B cell (primary cell): ENCODE results near the gene CPLX3. TPM values are rescaled to one million over a fixed set of nuclear protein-coding genes. Genes with fewer than 3 reads are reported as not detected.

ENCODE experiments used
- ATAC-seq: fragments of 200-7000 bp; cut with Tn5 transposase; one replicate; pipeline ENCODE4 v1.10.0; 2021; ENCODE audit warnings: low read depth, mild to moderate bottlenecking, moderate number of reproducible peaks, moderate library complexity
- CTCF ChIA-PET: fragments of 350-600 bp; sonication (Branson Sonifier 250); formaldehyde crosslinking; loops from one replicate; lab custom pipeline; 2021; ENCODE audit warnings: antibody characterized with exemption, inconsistent platforms; lab: Charles Lee
- POLR2A ChIA-PET: fragments of 350-600 bp; sonication (Branson Sonifier 250); formaldehyde crosslinking; loops from one replicate; lab custom pipeline; 2021; ENCODE audit warnings: antibody characterized with exemption; lab: Charles Lee
- DNase-seq: peaks from one replicate; pipeline ENCODE4 v3.0.0; 2013
- H2AFZ ChIP-seq: 2 replicates; pipeline ENCODE4 v1.6.1; 2012; ENCODE audit warnings: mild to moderate bottlenecking, low read depth, low read length; ENCODE audit not compliant: insufficient read depth, poor library complexity, severe bottlenecking
- H3K27ac ChIP-seq, 2 donors: 1 replicate in 1 of 2; 2 replicates in 1 of 2; pipeline ENCODE4 v1.5.1; 2012 to 2013; ENCODE audit warnings: low read length in 2 of 2, mild to moderate bottlenecking in 2 of 2, moderate library complexity in 1 of 2
- H3K27me3 ChIP-seq, 4 experiments: fragments of 200-600 bp in 1 of 4; sonication (generic) in 1 of 4; replicated peaks in 1 of 4; 1 replicate in 2 of 4; 2 replicates in 2 of 4; pipeline versions ENCODE4 v1.6.1 to v1.7.0; 2013 to 2016; ENCODE audit warnings: low read length in 3 of 4, mild to moderate bottlenecking in 2 of 4, mixed read lengths in 1 of 4, moderate library complexity in 1 of 4; ENCODE audit not compliant: insufficient read depth in 4 of 4, control insufficient read depth in 3 of 4; ENCODE audit errors: control extremely low read depth in 1 of 4
- H3K36me3 ChIP-seq, 2 experiments: replicated peaks in 1 of 2; 1 replicate in 1 of 2; 2 replicates in 1 of 2; pipeline versions ENCODE4 v1.6.1 to v1.7.1; 2013; ENCODE audit warnings: low read length in 1 of 2; ENCODE audit not compliant: insufficient read depth in 2 of 2, control insufficient read depth in 1 of 2; ENCODE audit errors: control extremely low read depth in 1 of 2, extremely low read depth in 1 of 2
- H3K4me1 ChIP-seq, 2 donors: fragments of 200-600 bp in 1 of 2; sonication (generic) in 1 of 2; 1 replicate in 1 of 2; 2 replicates in 1 of 2; pipeline versions ENCODE4 v1.5.1 to v1.6.1; 2013 to 2017; ENCODE audit warnings: low read length in 2 of 2; ENCODE audit not compliant: control insufficient read depth in 2 of 2, insufficient read depth in 2 of 2
- H3K4me2 ChIP-seq: replicated peaks from 2 replicates; pipeline ENCODE3; 2012; ENCODE audit warnings: mild to moderate bottlenecking, low read depth, low read length; ENCODE audit not compliant: poor library complexity, severe bottlenecking
- H3K4me3 ChIP-seq, 5 experiments: fragments of 200-600 bp in 1 of 5; sonication (generic) in 1 of 5; 1 replicate in 3 of 5; 2 replicates in 2 of 5; pipeline versions ENCODE4 v1.5.1 to v1.7.0; 2011 to 2016; ENCODE audit warnings: low read length in 4 of 5, mild to moderate bottlenecking in 4 of 5, low read depth in 2 of 5, control low read depth in 1 of 5, moderate library complexity in 1 of 5; ENCODE audit not compliant: insufficient read depth in 1 of 5; ENCODE audit errors: control extremely low read depth in 1 of 5, extremely low read depth in 1 of 5
- H3K79me2 ChIP-seq: fragments of 200-600 bp; sonication (generic); one replicate; pipeline ENCODE4 v1.6.0; 2016; ENCODE audit warnings: low read length; ENCODE audit not compliant: control insufficient read depth, insufficient read depth
- H3K9ac ChIP-seq: fragments of 200-600 bp; sonication (generic); 2 replicates; pipeline ENCODE4 v1.6.1; 2017; ENCODE audit warnings: mild to moderate bottlenecking, low read length, moderate library complexity
- H3K9me3 ChIP-seq, 3 donors: one replicate each; pipeline versions ENCODE4 v1.6.1 to v1.7.1; 2013; ENCODE audit warnings: low read length in 2 of 3; ENCODE audit not compliant: control insufficient read depth in 2 of 3, insufficient read depth in 1 of 3; ENCODE audit errors: control extremely low read depth in 1 of 3
- H4K20me1 ChIP-seq: 2 replicates; pipeline ENCODE4 v1.6.0; 2012; ENCODE audit warnings: mild to moderate bottlenecking, low read length; ENCODE audit not compliant: insufficient read depth, control insufficient read depth, poor library complexity, severe bottlenecking
- H3K27ac Mint-ChIP-seq: one replicate; pipeline ENCODE4 v1.8.0; 2021; ENCODE audit warnings: mixed read lengths
- H3K27me3 Mint-ChIP-seq: one replicate; pipeline ENCODE4 v1.8.0; 2021; ENCODE audit warnings: mixed read lengths
- H3K4me1 Mint-ChIP-seq: one replicate; pipeline ENCODE4 v1.8.0; 2021; ENCODE audit warnings: mixed read lengths
- H3K4me3 Mint-ChIP-seq: one replicate; pipeline ENCODE4 v1.8.0; 2021; ENCODE audit warnings: mixed read lengths
- H3K9me3 Mint-ChIP-seq: one replicate; pipeline ENCODE4 v1.8.0; 2022; ENCODE audit warnings: mixed read lengths; ENCODE audit not compliant: insufficient read depth
- EZH2 ChIP-seq: IDR thresholded peaks from 2 replicates; pipeline ENCODE4 v1.6.1; 2012; ENCODE audit warnings: borderline replicate concordance, low read depth, mild to moderate bottlenecking, moderate library complexity, low read length; ENCODE audit not compliant: insufficient read depth, poor library complexity, severe bottlenecking
- WGBS: methylation state at CpG from one replicate; pipeline ENCODE4 v1.1.5; 2013; ENCODE audit warnings: missing lambda C conversion rate; ENCODE audit not compliant: insufficient coverage; 5-methylcytosine and 5-hydroxymethylcytosine counted together
- intact Hi-C: fragments of 100-400 bp; cut with micrococcal nuclease; formaldehyde crosslinking; loops from one replicate; pipeline ENCODE4 v1.10.0; 2022
- polyA plus RNA-seq: library from polyadenylated mRNA; depleted of rRNA; stranded (reverse); fragments of >200 nt; gene quantifications from 2 replicates; pipeline ENCODE4 v1.2.3, GENCODE V29; 2012
- total RNA-seq, 2 donors: library from RNA; stranded (reverse); fragments of 120-200 nt in 1 of 2; gene quantifications; 1 replicate in 1 of 2; 2 replicates in 1 of 2; pipeline versions ENCODE4 v1.2.3 to v1.2.4, GENCODE V29; 2013 to 2022
- TF ChIP-seq, protein P1 (sequence below): fragments of 200-600 bp; IDR thresholded peaks from one replicate; pipeline ENCODE4 v1.8.0; 2022; ENCODE audit warnings: antibody characterized with exemption, mild to moderate bottlenecking

The CPLX3 gene
- total and polyA plus RNA-seq, 2 donors (not counting 1 experiment from before 2014, with no cell fraction given), result 0.60 TPM; not detected in 1

DNA sequence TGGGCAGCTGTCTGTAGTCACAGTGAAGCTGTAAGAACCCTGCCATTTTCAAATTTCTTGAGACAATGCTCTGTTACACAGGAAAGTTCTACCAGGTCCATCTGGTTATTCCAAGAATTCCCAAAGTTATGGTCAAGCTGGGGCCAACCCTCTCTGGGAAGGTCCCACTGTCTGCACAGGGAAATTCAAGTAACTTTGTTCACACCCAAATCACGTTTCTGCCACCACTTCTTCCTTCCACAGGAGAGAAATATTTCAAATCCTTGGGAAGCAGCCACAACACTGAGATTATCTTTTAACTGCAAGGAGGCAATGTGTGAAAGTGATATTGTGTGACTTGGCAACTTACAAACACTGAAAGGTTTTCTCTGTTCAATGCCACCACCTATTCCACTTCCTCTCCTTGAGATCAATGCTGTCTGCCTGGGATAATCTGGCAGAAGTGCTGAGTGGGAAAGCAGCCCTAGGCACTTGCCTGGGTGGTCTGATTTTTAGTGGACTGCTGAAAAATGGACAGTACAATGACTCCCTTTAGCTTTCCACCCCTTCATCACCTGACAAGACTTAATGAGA is 41.1 kb downstream of the CPLX3 start:
- ATAC-seq, result no peak
- peaks cover 96% of the 10 kb centered on the region for H3K79me2 ChIP-seq
- H3K27ac ChIP-seq, result peak overlapping the region in 1 of 2 donors; percentile 38
- Mint-ChIP-seq H3K27ac (peak overlapping the region; percentile 70), H3K4me3 (peak overlapping the region; percentile 33), H3K27me3 (no peaks in the 10 kb centered on the region), H3K4me1 (peaks cover 70% of the 10 kb centered on the region), H3K9me3 (no peaks in the 10 kb centered on the region)
- POLR2A ChIA-PET, result interaction anchor here (0.6 kb wide), 2 partner anchors 14 to 457 kb away, joined by 6 to 11 read pairs; no protein-coding TSS in a partner anchor
- no peak for TF ChIP-seq EZH2
- TF ChIP-seq, protein P1, sequence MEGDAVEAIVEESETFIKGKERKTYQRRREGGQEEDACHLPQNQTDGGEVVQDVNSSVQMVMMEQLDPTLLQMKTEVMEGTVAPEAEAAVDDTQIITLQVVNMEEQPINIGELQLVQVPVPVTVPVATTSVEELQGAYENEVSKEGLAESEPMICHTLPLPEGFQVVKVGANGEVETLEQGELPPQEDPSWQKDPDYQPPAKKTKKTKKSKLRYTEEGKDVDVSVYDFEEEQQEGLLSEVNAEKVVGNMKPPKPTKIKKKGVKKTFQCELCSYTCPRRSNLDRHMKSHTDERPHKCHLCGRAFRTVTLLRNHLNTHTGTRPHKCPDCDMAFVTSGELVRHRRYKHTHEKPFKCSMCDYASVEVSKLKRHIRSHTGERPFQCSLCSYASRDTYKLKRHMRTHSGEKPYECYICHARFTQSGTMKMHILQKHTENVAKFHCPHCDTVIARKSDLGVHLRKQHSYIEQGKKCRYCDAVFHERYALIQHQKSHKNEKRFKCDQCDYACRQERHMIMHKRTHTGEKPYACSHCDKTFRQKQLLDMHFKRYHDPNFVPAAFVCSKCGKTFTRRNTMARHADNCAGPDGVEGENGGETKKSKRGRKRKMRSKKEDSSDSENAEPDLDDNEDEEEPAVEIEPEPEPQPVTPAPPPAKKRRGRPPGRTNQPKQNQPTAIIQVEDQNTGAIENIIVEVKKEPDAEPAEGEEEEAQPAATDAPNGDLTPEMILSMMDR, result no peak
- peaks cover 86% of the 10 kb centered on the region for H4K20me1 ChIP-seq
- WGBS, result no CpG with 5 or more reads among the region's 1 CpG
- H3K9ac ChIP-seq, result no peak overlapping the region
- H3K9me3 ChIP-seq, result no peaks in the 10 kb centered on the region
- intact Hi-C loops, result no loop called here
- DNase-seq, result no peak
- H3K27me3 ChIP-seq, result no peaks in the 10 kb centered on the region
- H3K4me2 ChIP-seq, result peak overlapping the region; percentile 39
- peaks cover 0 to 18% of the 10 kb centered on the region in 2 experiments for H3K36me3 ChIP-seq
- H3K4me3 ChIP-seq, result no peak overlapping the region
- peaks cover 47 to 56% of the 10 kb centered on the region in 2 donors for H3K4me1 ChIP-seq
- CTCF ChIA-PET, result interaction anchor here (1.2 to 7.3 kb wide), 2 partner anchors 34 to 96 kb away, joined by 5 to 40 read pairs; no protein-coding TSS in a partner anchor
- H2AFZ ChIP-seq, result no peak overlapping the region

DNA sequence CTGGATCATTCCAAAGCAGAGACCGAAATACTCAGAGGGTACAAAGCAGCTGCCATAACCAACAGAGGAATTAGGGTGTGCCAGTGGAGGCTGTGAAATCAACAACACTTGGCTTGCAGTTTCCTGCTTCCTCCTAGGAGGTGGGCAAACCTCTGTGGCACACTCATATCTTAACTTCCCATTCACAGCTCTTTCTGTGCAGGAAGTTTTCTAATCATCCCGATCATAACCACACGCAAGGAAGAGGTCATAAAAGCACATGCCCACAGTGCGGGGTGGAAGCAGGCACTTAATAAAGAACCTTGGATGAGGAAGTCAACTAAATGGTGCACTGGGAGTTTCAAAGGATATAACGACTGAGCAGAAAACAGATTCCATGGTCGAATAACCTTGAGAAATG is 41.6 kb downstream of the CPLX3 start:
- ChIA-PET POLR2A (no interaction called here), CTCF (interaction anchor here (2.1 to 7.3 kb wide), 2 partner anchors 9 to 33 kb away, joined by 6 to 40 read pairs; no protein-coding TSS in a partner anchor)
- H2AFZ ChIP-seq, result no peak overlapping the region
- H3K9me3 ChIP-seq, result no peaks in the 10 kb centered on the region
- H3K27ac ChIP-seq, result peak overlapping the region in 1 of 2 donors; percentile 38
- H3K79me2 ChIP-seq, result peaks cover 97% of the 10 kb centered on the region
- peaks cover 47 to 58% of the 10 kb centered on the region in 2 donors for H3K4me1 ChIP-seq
- DNase-seq, result no peak
- H3K27me3 Mint-ChIP-seq, result no peaks in the 10 kb centered on the region
- H3K4me3 Mint-ChIP-seq, result peak overlapping the region; percentile 33
- peaks cover 75% of the 10 kb centered on the region for H3K4me1 Mint-ChIP-seq
- no peaks in the 10 kb centered on the region for H3K27me3 ChIP-seq
- peak overlapping the region; percentile 39 for H3K4me2 ChIP-seq
- TF ChIP-seq, protein P1, result no peak
- TF ChIP-seq EZH2, result no peak
- WGBS, result 4% methylated on average over 3 of the region's 6 CpGs
- H3K9ac ChIP-seq, result no peak overlapping the region
- peak overlapping the region; percentile 70 for H3K27ac Mint-ChIP-seq
- H4K20me1 ChIP-seq, result peaks cover 83% of the 10 kb centered on the region
- H3K36me3 ChIP-seq, result peaks cover 0 to 18% of the 10 kb centered on the region in 2 experiments
- H3K9me3 Mint-ChIP-seq, result no peaks in the 10 kb centered on the region
- H3K4me3 ChIP-seq, result no peak overlapping the region
- ATAC-seq, result no peak
- intact Hi-C loops, result no loop called here
